GM12873 (cell line): Measurements from ENCODE around the gene CKLF.

ENCODE experiments used
- TF ChIP-seq, protein P1 (sequence below): IDR thresholded peaks from 2 replicates; pipeline ENCODE4 v1.5.1; 2012; ENCODE audit warnings: low read depth, mild to moderate bottlenecking, moderate library complexity, low read length, control low read depth; ENCODE audit not compliant: insufficient read depth; ENCODE audit errors: missing control alignments

CKLF gene

GRCh38 chr16:66509576-66509975 is 42.8 kb upstream of the CKLF start:
- TF ChIP-seq, protein P1, sequence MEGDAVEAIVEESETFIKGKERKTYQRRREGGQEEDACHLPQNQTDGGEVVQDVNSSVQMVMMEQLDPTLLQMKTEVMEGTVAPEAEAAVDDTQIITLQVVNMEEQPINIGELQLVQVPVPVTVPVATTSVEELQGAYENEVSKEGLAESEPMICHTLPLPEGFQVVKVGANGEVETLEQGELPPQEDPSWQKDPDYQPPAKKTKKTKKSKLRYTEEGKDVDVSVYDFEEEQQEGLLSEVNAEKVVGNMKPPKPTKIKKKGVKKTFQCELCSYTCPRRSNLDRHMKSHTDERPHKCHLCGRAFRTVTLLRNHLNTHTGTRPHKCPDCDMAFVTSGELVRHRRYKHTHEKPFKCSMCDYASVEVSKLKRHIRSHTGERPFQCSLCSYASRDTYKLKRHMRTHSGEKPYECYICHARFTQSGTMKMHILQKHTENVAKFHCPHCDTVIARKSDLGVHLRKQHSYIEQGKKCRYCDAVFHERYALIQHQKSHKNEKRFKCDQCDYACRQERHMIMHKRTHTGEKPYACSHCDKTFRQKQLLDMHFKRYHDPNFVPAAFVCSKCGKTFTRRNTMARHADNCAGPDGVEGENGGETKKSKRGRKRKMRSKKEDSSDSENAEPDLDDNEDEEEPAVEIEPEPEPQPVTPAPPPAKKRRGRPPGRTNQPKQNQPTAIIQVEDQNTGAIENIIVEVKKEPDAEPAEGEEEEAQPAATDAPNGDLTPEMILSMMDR, result no peak

DNA sequence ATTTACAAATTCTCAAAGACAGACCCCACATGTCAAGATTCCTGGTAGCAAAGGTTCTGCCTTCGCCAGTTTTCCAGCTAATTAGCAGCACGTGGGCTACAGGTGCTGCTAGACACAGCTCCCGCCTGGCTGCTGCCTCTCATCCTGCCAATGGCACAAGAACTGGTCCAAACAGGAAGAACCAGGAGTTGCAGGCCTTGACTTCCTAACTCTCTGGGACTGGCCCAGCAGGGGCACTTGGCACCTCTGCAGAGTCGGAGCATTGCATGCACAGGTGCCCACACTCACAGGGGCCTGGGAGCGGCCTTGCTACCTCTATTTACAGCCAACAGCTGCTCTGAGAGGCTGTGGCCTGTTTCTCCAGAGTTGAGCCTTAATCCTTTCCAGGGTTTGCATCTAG is 42.1 kb upstream of the CKLF start:
- TF ChIP-seq, protein P1, result no peak

DNA sequence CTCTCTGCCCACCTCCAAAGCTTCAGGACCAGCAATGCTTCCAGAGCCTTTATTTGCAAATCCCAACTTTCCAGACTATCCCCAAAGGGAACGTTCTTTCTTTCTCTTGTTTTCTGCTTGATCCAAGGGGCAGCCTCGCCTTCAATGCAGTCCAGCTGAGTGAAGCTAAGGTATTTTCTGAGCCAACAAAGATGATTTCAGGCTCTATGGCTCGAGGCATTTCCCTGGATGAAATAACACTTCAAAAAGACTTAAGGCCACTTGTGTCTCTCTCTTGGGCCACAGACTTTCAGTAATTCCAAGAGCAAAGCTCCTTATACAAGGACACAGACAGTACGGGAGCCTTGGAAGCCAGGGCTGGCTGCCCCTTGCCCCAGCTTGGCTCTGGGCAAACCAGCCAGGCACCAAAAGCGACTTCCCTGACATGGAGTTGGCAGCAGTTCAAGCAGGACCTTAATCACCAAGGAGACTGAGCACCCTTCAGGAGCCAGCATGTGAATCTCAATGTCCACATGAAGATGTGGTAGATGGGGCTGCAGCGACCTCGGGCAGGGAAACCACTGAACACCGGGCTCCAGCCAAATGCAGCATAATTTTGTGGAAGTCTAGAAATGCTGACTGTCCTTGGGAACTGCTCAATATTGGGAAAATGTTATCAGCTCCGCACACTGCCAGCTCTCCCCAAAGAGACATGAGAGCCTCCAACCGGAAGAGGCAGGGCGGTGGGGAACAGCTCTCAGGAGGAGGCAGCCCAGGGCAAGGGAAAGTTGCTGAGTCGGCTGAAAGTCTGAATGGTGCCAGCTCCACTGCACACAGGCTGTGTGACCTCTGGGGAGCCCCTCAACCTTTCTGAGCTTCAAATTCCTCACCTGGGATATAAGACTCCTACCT is 41.4 kb upstream of the CKLF start:
- TF ChIP-seq, protein P1, result no peak

DNA sequence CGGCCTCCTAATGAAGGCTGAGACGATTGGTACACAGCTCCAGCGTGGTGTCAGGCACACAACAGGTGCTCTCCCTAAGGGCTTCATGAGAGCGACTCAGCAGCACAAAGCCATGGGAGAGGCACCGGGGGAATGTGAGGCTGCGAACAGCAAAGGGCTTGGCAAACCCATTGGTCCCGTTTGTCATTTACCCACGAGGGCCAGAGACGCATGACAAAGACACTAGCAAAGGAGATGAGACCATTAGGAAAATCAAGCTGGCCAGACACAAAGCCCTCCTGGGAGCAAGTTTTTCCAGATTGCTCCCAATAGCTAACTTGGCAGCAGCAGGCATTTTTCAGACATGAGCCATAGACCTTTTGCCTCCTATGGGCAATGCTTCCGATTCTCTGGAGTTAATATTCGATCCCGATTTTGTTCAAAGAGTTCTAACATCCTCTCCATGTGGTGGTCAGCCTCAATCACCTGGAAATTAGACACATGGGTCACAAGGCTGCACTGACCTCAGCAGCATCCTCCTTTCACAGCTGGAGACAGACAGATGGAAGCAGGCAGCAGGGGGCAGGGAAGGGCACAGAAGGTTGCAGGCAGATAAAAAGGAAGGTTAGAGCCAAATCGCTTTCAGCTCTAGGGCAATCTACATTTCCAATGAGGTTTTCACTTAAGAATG is 40.6 kb upstream of the CKLF start:
- TF ChIP-seq, protein P1, result no peak

DNA sequence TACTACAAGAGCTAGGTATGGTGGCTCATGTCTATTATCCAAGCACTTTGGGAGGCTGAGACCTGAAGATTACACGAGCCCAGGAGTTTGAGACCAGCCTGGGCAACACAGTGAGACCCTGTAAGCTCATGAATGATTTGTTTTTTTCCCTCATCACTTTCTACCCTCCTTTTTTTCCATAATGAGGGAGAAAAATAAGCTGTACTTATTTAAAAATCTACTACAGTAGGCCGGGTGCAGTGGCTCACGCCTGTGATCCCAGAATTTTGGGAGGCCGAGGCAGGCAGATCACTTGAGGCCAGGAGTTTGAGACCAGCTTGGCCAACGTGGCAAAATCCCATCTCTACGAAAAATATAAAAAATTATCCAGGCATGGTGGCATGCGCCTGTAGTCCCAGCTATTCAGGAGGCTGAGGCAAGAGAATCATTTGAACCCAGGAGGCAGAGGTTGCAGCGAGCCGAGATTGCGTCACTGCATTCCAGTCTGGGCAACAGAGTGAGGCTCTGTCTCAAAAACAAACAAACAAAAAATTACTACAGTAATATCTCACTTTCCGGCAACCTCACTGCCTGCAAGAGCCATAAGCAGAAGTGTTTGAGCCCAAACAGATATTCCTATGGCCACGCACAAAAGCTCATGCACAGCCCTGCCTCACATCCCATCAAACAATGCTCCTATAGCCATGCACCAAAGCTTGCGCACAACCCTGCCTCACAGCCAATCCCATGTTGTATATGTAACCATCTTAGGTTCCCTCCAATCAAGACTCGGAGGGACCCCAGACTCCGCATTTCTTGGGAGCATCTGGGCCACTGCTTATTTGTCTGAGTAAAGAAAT is 39.9 kb upstream of the CKLF start:
- TF ChIP-seq, protein P1, result no peak

- TF ChIP-seq, protein P1, result no peak
Measured at GRCh38 chr16:66513111-66513723, 39.2 kb upstream of the CKLF start.
